Muscle of leg (tissue), 11 donors: ENCODE results near the gene GNAS-AS1. TPM values are rescaled to one million over a fixed set of nuclear protein-coding genes. Genes with fewer than 3 reads are reported as not detected.

ENCODE experiments used
- DNase-seq: peaks from one replicate; pipeline ENCODE4 v3.0.0; 2013
- H3K27ac ChIP-seq: one replicate; pipeline ENCODE4 v1.5.1; 2013; ENCODE audit warnings: mild to moderate bottlenecking, low read length, control low read depth
- H3K27me3 ChIP-seq: one replicate; pipeline ENCODE4 v1.6.1; 2013; ENCODE audit warnings: low read length; ENCODE audit not compliant: control insufficient read depth, insufficient read depth
- H3K36me3 ChIP-seq: one replicate; pipeline ENCODE4 v1.6.1; 2013; ENCODE audit warnings: low read length; ENCODE audit not compliant: control insufficient read depth, insufficient read depth
- H3K4me1 ChIP-seq: one replicate; pipeline ENCODE4 v1.6.1; 2013; ENCODE audit warnings: low read length; ENCODE audit not compliant: control insufficient read depth, insufficient read depth
- H3K4me3 ChIP-seq: one replicate; pipeline ENCODE4 v1.5.1; 2013; ENCODE audit warnings: low read length, control low read depth
- H3K9me3 ChIP-seq: replicated peaks from 2 replicates; pipeline ENCODE4 v1.6.1; 2013; ENCODE audit warnings: low read depth, low read length; ENCODE audit not compliant: control insufficient read depth
- WGBS: methylation state at CpG from one replicate; pipeline ENCODE4 v1.1.5; 2013; ENCODE audit warnings: missing lambda C conversion rate; ENCODE audit not compliant: insufficient coverage; 5-methylcytosine and 5-hydroxymethylcytosine counted together
- polyA plus RNA-seq, 8 donors: library from polyadenylated mRNA; unstranded; fragments of 120-200 nt; gene quantifications; one replicate each; pipeline versions ENCODE4 v1.2.1 to v1.2.3, GENCODE V29; 2013; ENCODE audit warnings: inconsistent platforms in 1 of 8, low replicate concordance in 1 of 8; ENCODE audit not compliant: insufficient read length in 8 of 8, insufficient read depth in 1 of 8
- total RNA-seq: library from RNA; stranded (reverse); fragments of 120-200 nt; gene quantifications from one replicate; pipeline ENCODE4 v1.2.4, GENCODE V29; 2013

GNAS-AS1 gene
- total and polyA plus RNA-seq, 9 donors, result 1.8 to 5.3 (median 2.5) TPM

DNA sequence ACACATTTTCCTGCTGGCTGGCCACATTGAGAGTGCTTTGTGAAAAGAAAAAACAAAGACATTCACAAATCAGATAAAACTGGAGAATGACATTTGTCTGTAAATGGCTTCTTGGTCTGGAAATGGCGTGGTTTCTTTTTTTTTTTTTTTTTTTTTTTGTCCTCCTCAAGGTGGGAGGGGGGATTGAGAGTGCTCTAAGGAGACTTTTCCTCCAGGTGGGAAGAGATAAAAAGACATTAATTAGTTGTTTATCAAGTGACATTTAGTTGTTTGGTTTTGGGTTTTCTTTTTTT, 42.2 kb upstream of the GNAS-AS1 start:
- peak overlapping the region; percentile 91 for H3K4me3 ChIP-seq
- H3K27me3 ChIP-seq, result no peaks in the 10 kb centered on the region
- no peaks in the 10 kb centered on the region for H3K9me3 ChIP-seq
- H3K4me1 ChIP-seq, result peaks cover 35% of the 10 kb centered on the region
- DNase-seq, result no peak
- peaks cover 22% of the 10 kb centered on the region for H3K36me3 ChIP-seq
- WGBS, result no CpG with 5 or more reads among the region's 1 CpG
- peak overlapping the region; percentile 100 for H3K27ac ChIP-seq

- Histone ChIP-seq H3K36me3 (peaks cover 23% of the 10 kb centered on the region), H3K27ac (peak overlapping the region; percentile 100), H3K9me3 (no peaks in the 10 kb centered on the region), H3K4me3 (peak overlapping the region; percentile 91), H3K27me3 (no peaks in the 10 kb centered on the region), H3K4me1 (peaks cover 32% of the 10 kb centered on the region)
- peak; percentile 94 for DNase-seq
- 0% methylated on average over 20 of the region's 49 CpGs for WGBS
These were observed 41.6 kb upstream of the GNAS-AS1 start for GRCh38 chr20:58892141-58892931.

GRCh38 chr20:58891718-58892140, 41.0 kb upstream of the GNAS-AS1 start:
- H3K36me3 ChIP-seq, result peaks cover 19% of the 10 kb centered on the region
- H3K9me3 ChIP-seq, result no peaks in the 10 kb centered on the region
- peak overlapping the region; percentile 100 for H3K27ac ChIP-seq
- no peaks in the 10 kb centered on the region for H3K27me3 ChIP-seq
- peak overlapping the region; percentile 91 for H3K4me3 ChIP-seq
- peak; percentile 81 for DNase-seq
- peaks cover 29% of the 10 kb centered on the region for H3K4me1 ChIP-seq
- 0% methylated on average over 32 of the region's 55 CpGs for WGBS

DNA sequence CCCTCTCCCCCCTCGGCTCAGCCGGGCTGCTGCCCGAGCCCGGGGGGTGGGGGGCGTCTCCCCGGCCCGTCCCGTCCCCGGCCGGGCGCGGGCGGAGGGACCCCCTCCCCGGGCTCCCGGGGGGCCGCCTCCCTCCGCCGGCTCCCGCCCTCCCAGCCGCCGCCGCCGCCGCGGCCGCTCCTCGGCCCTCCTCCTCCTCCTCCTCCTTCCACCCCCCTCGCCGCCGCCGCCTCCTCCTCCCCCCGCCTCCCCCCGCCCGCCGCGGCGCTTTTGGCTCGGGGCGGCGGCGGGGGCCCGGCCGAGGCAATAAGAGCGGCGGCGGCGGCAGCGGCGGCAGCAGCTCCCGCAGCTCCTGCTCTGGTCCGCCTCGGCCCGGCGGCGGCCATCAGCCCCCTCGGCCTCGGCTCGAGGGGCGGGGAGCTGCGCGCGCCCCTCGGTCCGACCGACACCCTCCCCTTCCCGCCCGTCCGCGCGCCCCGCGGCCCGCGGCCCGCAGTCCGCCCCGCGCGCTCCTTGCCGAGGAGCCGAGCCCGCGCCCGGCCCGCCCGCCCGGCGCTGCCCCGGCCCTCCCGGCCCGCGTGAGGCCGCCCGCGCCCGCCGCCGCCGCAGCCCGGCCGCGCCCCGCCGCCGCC, 40.5 kb upstream of the GNAS-AS1 start:
- peak; percentile 97 for DNase-seq

DNA sequence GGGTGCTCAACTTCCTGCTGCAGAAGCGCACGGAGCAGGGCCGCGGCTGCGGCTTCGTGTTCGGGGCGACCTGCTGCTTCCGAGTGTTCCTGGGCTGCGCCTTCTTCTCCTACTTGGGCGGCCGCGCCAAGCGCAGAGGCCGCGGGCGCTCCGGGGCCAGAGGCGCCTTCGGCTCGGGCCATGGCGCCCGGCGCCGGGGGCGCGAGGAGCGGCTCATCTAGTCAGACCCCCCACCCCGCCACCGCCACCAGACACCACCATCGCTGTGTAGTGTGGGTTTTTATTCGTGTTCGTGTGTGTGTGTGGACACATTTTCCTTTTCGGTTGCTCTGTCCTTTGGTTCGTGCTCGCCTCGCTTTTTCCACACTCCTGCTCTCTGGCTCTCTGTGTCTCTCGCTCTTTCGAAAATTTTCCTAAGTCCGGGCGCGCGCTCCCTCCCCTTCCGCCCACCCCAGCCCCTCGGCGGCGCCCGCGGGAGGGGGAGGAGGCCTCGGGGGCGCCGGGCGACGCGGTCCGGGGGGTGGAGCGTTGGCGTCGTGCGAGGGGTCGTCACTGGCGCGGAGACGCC, 39.9 kb upstream of the GNAS-AS1 start:
- WGBS, result under 1% methylated on average over 25 of the region's 64 CpGs
- Histone ChIP-seq H3K27ac (peak overlapping the region; percentile 91), H3K36me3 (peaks cover 9% of the 10 kb centered on the region), H3K27me3 (no peaks in the 10 kb centered on the region), H3K4me3 (peak overlapping the region; percentile 37), H3K9me3 (no peaks in the 10 kb centered on the region), H3K4me1 (peaks cover 20% of the 10 kb centered on the region)
- DNase-seq, result no peak

More for the DNA sequence above, 40.5 kb upstream of the GNAS-AS1 start:
- peak overlapping the region; percentile 55 for H3K4me3 ChIP-seq
- no peaks in the 10 kb centered on the region for H3K9me3 ChIP-seq
- WGBS, result under 1% methylated on average over 73 of the region's 105 CpGs
- peak overlapping the region; percentile 93 for H3K27ac ChIP-seq
- H3K27me3 ChIP-seq, result no peaks in the 10 kb centered on the region
- H3K36me3 ChIP-seq, result peaks cover 15% of the 10 kb centered on the region
- H3K4me1 ChIP-seq, result peaks cover 26% of the 10 kb centered on the region

DNA sequence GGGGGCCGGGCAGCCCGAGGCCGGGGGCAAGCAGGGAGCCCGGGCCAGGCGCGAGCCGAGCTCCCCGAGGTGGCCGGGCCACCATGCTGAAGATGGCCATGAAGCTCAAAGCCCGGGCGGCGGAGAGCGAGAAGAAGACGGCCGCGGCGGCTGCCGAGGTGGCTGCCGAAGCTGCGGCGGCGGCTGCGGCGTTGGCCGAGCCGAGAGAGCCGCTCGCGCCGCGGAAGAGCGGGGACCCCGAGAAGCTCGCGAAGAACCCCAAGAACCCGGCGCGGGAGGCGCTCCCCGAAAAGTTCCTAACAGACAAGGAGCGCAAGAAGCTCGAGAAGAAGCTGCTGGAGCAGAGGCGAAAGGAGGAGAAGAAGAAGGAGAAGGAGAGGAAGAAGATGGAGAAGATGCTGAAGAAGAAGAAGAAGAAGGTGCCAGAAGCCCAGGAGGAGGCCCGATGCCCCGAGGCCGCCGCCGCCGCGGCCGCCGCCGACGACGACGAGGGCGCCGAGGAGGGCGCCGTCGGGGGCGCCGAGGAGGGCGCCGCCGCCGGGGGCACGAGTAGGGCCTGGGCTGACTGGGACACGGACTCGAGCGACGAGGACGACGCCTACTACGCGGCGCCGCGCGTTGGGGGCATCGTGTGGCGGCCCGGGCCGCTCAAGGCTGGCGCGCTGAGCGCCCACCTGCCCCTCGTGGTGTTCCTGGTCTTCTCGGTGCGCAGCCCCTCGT, 39.3 kb upstream of the GNAS-AS1 start:
- Histone ChIP-seq H3K4me3 (peak overlapping the region; percentile 37), H3K9me3 (no peaks in the 10 kb centered on the region), H3K27ac (peak overlapping the region; percentile 91), H3K27me3 (no peaks in the 10 kb centered on the region), H3K36me3 (peaks cover 8% of the 10 kb centered on the region), H3K4me1 (peaks cover 13% of the 10 kb centered on the region)
- no peak for DNase-seq
- 31% methylated on average over 91 of the region's 91 CpGs for WGBS

- Histone ChIP-seq H3K4me3 (peak overlapping the region; percentile 37), H3K4me1 (peaks cover 12% of the 10 kb centered on the region), H3K27ac (peak overlapping the region; percentile 81), H3K27me3 (no peaks in the 10 kb centered on the region), H3K36me3 (peaks cover 10% of the 10 kb centered on the region), H3K9me3 (no peaks in the 10 kb centered on the region)
- DNase-seq, result no peak
- 32% methylated on average over 24 of the region's 35 CpGs for WGBS
These were observed 38.6 kb upstream of the GNAS-AS1 start for GRCh38 chr20:58889334-58889760.

- H3K4me1 ChIP-seq, result peaks cover 12% of the 10 kb centered on the region
- H3K9me3 ChIP-seq, result no peaks in the 10 kb centered on the region
- H3K27me3 ChIP-seq, result no peaks in the 10 kb centered on the region
- 33% methylated on average over 100 of the region's 101 CpGs for WGBS
- H3K27ac ChIP-seq, result peak overlapping the region; percentile 75
- peak; percentile 87 for DNase-seq
- peaks cover 10% of the 10 kb centered on the region for H3K36me3 ChIP-seq
- H3K4me3 ChIP-seq, result peak overlapping the region; percentile 57
These were observed 38.0 kb upstream of the GNAS-AS1 start for GRCh38 chr20:58888521-58889333.

DNA sequence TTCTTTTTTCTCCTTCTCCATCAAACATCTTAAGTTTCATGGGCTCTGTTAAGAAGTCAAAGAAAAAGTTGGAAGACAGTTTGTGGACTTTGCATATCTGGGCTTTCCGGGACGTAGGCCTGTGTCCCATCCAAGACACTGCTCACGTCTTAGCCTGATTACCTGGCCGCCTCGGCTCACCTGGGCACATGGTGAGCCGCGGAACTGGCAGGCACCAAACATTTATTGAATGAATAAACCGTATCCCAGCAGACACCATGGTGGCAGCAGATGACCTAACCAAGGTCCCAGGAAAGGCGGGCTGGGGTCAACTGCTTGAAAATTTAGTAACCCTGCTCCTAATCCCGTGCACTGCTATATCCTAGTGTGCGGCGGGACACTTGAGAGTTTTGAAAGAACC, 37.4 kb upstream of the GNAS-AS1 start:
- Histone ChIP-seq H3K27me3 (no peaks in the 10 kb centered on the region), H3K27ac (peak overlapping the region; percentile 75), H3K36me3 (peaks cover 10% of the 10 kb centered on the region), H3K9me3 (no peaks in the 10 kb centered on the region), H3K4me1 (peaks cover 17% of the 10 kb centered on the region), H3K4me3 (peak overlapping the region; percentile 57)
- WGBS, result 63% methylated on average over 12 of the region's 12 CpGs
- DNase-seq, result no peak
